ENCODE measurements around the gene PLA2G2D.
"Not testable (repeated sequence)": the region's sequence is repeated elsewhere in the genome, so short reads cannot be mapped to it uniquely, and the experiment has no call there.

The PLA2G2D gene

DNA sequence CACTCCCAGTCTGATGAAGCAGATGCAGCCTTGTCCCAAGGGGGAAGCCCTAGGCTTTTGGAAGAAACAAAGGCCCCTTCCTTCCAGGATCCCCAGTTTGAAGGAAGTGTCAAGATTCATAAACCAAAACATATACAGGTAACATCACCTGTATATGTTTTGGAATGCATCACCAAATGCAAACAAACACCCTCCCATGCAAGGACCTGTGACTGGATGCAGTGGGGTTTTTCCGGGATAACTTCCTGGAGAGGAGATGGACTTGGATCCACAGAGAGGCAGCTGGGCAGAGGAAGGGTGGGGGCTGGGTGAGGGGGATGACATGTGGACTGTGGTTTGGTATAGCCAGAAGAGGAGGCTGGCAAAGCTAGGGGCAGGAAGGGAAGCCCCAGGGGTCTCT is 18.3 kb upstream of the PLA2G2D start:
- Mint-ChIP-seq H3K9me3 (no peaks in the 10 kb centered on the region), H3K4me3 (no peak overlapping the region), H3K36me3 (ENCODE audit: low read depth) (no peaks in the 10 kb centered on the region), H3K4me1 (ENCODE audit: low read depth) (no peaks in the 10 kb centered on the region), H3K27ac (no peak overlapping the region), H3K27me3 (peaks cover 23% of the 10 kb centered on the region)
- intact Hi-C loops (cut with micrococcal nuclease) = no loop called here

GRCh38 chr1:20137055-20137454 is 17.7 kb upstream of the PLA2G2D start:
- Mint-ChIP-seq H3K4me3 (no peak overlapping the region), H3K36me3 (ENCODE audit: low read depth) (no peaks in the 10 kb centered on the region), H3K4me1 (ENCODE audit: low read depth) (no peaks in the 10 kb centered on the region), H3K27ac (no peak overlapping the region), H3K9me3 (no peaks in the 10 kb centered on the region), H3K27me3 (peaks cover 24% of the 10 kb centered on the region)
- intact Hi-C loops (cut with micrococcal nuclease) = no loop called here

DNA sequence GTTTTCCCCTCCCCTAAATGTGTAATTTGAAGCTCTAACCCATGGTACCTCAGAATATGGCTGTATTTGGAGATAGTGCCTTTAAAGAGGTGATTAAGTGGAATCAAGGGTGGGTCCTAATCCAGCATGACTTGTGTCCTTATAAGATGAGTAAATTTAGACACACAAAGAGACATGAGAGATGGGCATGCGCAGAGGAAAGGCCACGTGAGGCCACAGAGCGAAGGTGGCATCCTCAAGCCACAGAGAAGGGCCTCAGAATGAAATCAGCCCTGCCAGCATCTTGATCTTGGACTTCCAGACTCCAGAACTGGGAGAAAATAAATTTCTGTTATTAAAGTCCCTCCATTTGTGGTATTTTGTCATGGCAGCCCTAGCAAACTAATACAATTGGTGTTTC is 16.9 kb upstream of the PLA2G2D start:
- no peaks in the 10 kb centered on the region for H3K36me3 Mint-ChIP-seq (ENCODE audit: low read depth)
- no peaks in the 10 kb centered on the region for H3K4me1 Mint-ChIP-seq (ENCODE audit: low read depth)
- no peak overlapping the region for H3K27ac Mint-ChIP-seq
- intact Hi-C loops (cut with micrococcal nuclease) = no loop called here
- no peak overlapping the region for H3K4me3 Mint-ChIP-seq
- H3K27me3 Mint-ChIP-seq = peaks cover 27% of the 10 kb centered on the region
- no peaks in the 10 kb centered on the region for H3K9me3 Mint-ChIP-seq

DNA sequence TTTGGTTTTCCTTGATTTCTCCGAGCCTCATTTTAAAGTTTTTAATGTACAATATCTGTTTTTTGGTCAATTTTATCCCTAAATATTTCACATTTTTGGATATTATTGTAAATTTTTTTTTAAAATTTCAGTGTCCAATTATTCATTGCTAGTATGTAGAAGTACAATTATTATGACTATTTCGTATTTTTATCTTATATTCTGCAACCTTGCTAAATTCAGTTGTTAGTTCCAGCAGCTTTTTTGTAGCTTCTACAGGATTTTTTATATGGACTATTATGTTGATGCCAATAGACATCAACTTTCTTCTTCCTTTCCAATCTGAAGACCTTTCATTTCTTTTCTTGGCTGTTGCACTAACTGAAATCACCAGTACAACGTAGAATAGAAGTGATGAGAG is 15.7 kb upstream of the PLA2G2D start:
- Mint-ChIP-seq H3K27ac (no peak overlapping the region), H3K4me1 (ENCODE audit: low read depth) (no peaks in the 10 kb centered on the region), H3K4me3 (no peak overlapping the region), H3K9me3 (no peaks in the 10 kb centered on the region), H3K36me3 (ENCODE audit: low read depth) (no peaks in the 10 kb centered on the region), H3K27me3 (peaks cover 32% of the 10 kb centered on the region)
- intact Hi-C loops (cut with micrococcal nuclease) = no loop called here

DNA sequence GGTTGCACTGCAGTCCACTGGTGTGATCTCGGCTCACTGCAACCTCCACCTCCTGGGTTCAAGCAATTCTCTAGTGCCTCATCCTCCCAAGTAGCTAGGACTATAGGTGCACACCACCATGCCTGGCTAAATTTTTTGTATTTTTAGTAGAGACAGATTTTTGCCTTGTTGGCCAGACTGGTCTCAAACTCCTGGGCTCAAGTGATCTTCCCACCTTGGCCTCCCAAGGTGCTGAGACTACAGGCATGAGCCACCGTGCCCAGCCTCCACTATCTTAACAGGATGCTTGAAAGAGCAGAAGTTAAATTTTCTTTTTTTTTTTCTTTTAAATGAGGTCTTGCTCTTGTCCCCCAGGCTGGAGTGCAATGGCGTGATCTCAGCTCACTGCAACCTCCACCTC is 11.2 kb upstream of the PLA2G2D start:
- H3K27ac Mint-ChIP-seq; H3K36me3 Mint-ChIP-seq (ENCODE audit: low read depth); H3K4me3 Mint-ChIP-seq; intact Hi-C loops (cut with micrococcal nuclease); H3K9me3 Mint-ChIP-seq: not testable (repeated sequence)
- H3K4me1 Mint-ChIP-seq (ENCODE audit: low read depth) = peaks cover 20% of the 10 kb centered on the region
- H3K27me3 Mint-ChIP-seq = peaks cover 30% of the 10 kb centered on the region

DNA sequence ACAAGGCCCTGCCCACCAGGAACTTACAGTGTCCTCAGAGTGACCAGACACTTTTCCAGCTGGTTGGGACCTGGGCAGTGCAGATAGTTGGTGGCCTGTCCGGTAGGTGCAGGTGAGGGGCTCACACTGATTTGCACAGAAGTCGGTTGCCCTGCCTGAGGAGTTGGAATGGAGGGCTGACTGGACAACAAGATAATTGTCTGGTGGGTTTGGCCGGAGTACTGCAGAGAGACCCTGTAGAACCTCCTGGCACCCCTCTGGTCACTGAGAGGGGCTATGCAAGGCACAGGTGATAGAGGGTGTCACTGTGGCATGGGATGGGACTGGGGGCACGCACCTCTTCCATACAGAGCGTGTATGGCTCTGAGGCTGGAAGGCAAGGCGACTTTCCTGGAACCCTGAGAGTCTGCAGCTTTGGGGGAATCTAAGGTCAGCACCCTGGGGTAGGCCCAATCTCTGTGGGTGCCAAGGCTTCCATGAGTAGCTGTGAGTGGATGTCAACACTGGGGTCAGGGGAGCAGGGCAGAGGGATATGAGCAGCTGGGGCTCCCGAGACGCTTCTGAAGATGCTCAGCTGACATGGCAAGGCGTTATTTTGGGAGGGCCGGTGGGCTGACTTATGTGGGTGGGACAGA is 7.6 kb upstream of the PLA2G2D start:
- H3K9me3 Mint-ChIP-seq = no peaks in the 10 kb centered on the region
- intact Hi-C loops (cut with micrococcal nuclease) = no loop called here
- H3K4me1 Mint-ChIP-seq (ENCODE audit: low read depth) = peaks cover 41% of the 10 kb centered on the region
- H3K36me3 Mint-ChIP-seq (ENCODE audit: low read depth) = no peaks in the 10 kb centered on the region
- no peak overlapping the region for H3K27ac Mint-ChIP-seq
- peaks cover 29% of the 10 kb centered on the region for H3K27me3 Mint-ChIP-seq
- H3K4me3 Mint-ChIP-seq = no peak overlapping the region

GRCh38 chr1:20126041-20126805 is 6.9 kb upstream of the PLA2G2D start:
- intact Hi-C loops (cut with micrococcal nuclease) = no loop called here
- H3K27ac Mint-ChIP-seq = no peak overlapping the region
- H3K27me3 Mint-ChIP-seq = peaks cover 33% of the 10 kb centered on the region
- H3K9me3 Mint-ChIP-seq = no peaks in the 10 kb centered on the region
- no peaks in the 10 kb centered on the region for H3K36me3 Mint-ChIP-seq (ENCODE audit: low read depth)
- H3K4me3 Mint-ChIP-seq = no peak overlapping the region
- H3K4me1 Mint-ChIP-seq (ENCODE audit: low read depth) = peaks cover 43% of the 10 kb centered on the region

GRCh38 chr1:20125100-20125499 is 5.8 kb upstream of the PLA2G2D start:
- intact Hi-C loops (cut with micrococcal nuclease) = no loop called here
- H3K27me3 Mint-ChIP-seq = peaks cover 35% of the 10 kb centered on the region

DNA sequence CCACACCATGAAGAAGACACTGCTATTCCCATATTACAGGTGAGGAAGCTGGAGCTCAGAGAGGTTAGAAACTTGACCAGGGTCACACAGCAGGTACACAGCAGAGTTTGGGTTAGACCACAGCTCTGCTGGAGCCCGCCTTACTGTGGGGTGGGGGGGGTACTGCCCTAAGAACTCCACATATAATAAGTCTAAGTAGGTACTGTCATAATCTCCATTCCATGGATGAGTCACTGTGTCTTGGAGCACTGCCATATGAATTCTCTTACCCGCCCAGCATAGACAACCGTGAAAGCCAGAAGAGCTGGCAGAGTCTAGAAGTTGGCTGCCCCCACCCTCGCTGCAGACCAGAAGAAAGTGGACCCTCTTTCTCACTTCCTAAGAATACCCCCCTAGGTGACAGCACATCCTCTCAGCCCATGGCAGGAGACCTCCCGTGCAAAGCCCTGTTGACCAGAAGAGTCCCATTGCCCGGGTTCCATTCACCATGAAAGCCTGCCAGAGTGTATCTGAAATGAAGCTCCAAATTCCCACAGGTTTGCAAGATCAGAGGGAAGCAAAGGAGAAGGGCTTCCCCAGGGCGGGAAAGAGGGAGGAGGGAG is 5.2 kb upstream of the PLA2G2D start:
- Mint-ChIP-seq H3K27me3 (peaks cover 35% of the 10 kb centered on the region), H3K9me3 (no peaks in the 10 kb centered on the region), H3K27ac (peak overlapping the region; percentile 49), H3K36me3 (ENCODE audit: low read depth) (no peaks in the 10 kb centered on the region), H3K4me3 (no peak overlapping the region), H3K4me1 (ENCODE audit: low read depth) (peaks cover 51% of the 10 kb centered on the region)
- intact Hi-C loops (cut with micrococcal nuclease) = no loop called here

More at GRCh38 chr1:20125100-20125499, 5.8 kb upstream of the PLA2G2D start:
- H3K4me3 Mint-ChIP-seq = no peak overlapping the region
- peak overlapping the region; percentile 49 for H3K27ac Mint-ChIP-seq
- peaks cover 46% of the 10 kb centered on the region for H3K4me1 Mint-ChIP-seq (ENCODE audit: low read depth)
- no peaks in the 10 kb centered on the region for H3K36me3 Mint-ChIP-seq (ENCODE audit: low read depth)
- H3K9me3 Mint-ChIP-seq = no peaks in the 10 kb centered on the region

DNA sequence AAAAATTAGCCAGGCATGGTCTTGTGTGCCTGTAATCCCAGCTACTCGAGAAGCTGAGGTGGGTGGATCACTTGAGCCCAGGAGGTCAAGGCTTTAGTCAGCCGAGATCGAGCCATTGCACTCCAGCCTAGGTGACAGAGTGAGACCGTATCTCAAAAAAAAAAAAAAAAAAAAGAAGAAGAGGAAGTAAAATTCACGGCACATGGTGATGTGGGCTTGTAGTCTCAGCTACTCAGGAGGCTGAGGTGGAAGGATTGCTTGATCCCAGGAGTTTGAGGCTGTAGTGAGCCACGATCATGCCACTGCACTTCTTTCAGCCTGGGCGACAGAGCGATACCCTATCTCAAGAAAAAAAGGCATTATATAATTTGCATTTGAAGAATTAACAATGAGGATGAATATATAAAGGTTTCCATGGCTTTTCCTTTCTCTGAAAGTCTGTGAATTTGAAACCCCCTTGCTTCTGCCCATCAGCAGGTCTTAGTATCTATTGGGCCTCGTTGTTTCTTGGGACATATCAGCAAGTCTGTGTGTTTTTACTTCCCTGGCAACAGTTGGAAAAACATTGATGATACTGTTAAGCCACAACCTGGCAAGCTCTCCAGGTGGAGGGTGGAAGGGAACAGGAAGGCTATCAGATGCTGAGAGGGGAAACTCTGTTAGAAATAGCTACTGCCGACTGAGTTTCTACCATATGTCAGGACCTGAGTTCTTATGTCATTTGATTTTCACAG is 4.6 kb upstream of the PLA2G2D start:
- H3K9me3 Mint-ChIP-seq = no peaks in the 10 kb centered on the region
- H3K27me3 Mint-ChIP-seq = peaks cover 35% of the 10 kb centered on the region
- H3K4me3 Mint-ChIP-seq = no peak overlapping the region
- intact Hi-C loops (cut with micrococcal nuclease) = no loop called here
- no peaks in the 10 kb centered on the region for H3K36me3 Mint-ChIP-seq (ENCODE audit: low read depth)
- no peak overlapping the region for H3K27ac Mint-ChIP-seq
- H3K4me1 Mint-ChIP-seq (ENCODE audit: low read depth) = peaks cover 58% of the 10 kb centered on the region

GRCh38 chr1:20120796-20121195 is 1.5 kb upstream of the PLA2G2D start:
- no peak overlapping the region for H3K27ac Mint-ChIP-seq
- intact Hi-C loops (cut with micrococcal nuclease) = no loop called here
- H3K4me1 Mint-ChIP-seq (ENCODE audit: low read depth) = peaks cover 39% of the 10 kb centered on the region
- H3K36me3 Mint-ChIP-seq (ENCODE audit: low read depth) = no peaks in the 10 kb centered on the region
- no peaks in the 10 kb centered on the region for H3K9me3 Mint-ChIP-seq
- no peak overlapping the region for H3K4me3 Mint-ChIP-seq
- peaks cover 42% of the 10 kb centered on the region for H3K27me3 Mint-ChIP-seq

DNA sequence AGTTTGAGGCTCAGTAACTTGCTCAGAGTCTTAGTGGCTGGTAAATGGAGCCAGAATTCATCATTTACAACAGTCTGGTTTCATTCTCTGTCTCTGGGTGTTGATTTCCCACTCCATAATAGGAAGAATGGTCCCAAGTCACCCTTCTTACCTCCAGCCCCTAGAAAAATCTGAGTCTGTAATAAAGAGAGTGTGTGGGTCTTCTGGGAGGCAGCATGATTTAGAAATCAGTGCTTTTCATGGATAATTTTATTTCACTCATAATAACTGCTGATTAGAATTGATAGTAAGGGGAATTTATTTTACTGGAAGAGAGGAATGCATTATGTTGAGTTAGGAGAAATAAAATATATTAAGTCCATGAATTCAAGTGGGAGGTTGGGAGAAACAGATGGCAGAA is 2.1 kb downstream of the PLA2G2D start:
- Mint-ChIP-seq H3K9me3 (no peaks in the 10 kb centered on the region), H3K27me3 (peaks cover 48% of the 10 kb centered on the region), H3K36me3 (ENCODE audit: low read depth) (no peaks in the 10 kb centered on the region), H3K27ac (no peak overlapping the region), H3K4me1 (ENCODE audit: low read depth) (peaks cover 21% of the 10 kb centered on the region), H3K4me3 (no peak overlapping the region)
- intact Hi-C loops (cut with micrococcal nuclease) = no loop called here

- intact Hi-C loops (cut with micrococcal nuclease) = no loop called here
- H3K9me3 Mint-ChIP-seq = no peaks in the 10 kb centered on the region
- peaks cover 37% of the 10 kb centered on the region for H3K27me3 Mint-ChIP-seq
Observed at GRCh38 chr1:20115916-20116315, 3.4 kb downstream of the PLA2G2D start.

GRCh38 chr1:20115479-20115878 is 3.9 kb downstream of the PLA2G2D start:
- H3K4me3 Mint-ChIP-seq = no peak overlapping the region
- intact Hi-C loops (cut with micrococcal nuclease) = no loop called here

More at GRCh38 chr1:20115916-20116315, 3.4 kb downstream of the PLA2G2D start:
- H3K36me3 Mint-ChIP-seq (ENCODE audit: low read depth) = no peaks in the 10 kb centered on the region
- H3K4me3 Mint-ChIP-seq = no peak overlapping the region
- H3K4me1 Mint-ChIP-seq (ENCODE audit: low read depth) = peaks cover 16% of the 10 kb centered on the region
- H3K27ac Mint-ChIP-seq = no peak overlapping the region

More at GRCh38 chr1:20115479-20115878, 3.9 kb downstream of the PLA2G2D start:
- no peaks in the 10 kb centered on the region for H3K9me3 Mint-ChIP-seq
- H3K27ac Mint-ChIP-seq = no peak overlapping the region
- peaks cover 16% of the 10 kb centered on the region for H3K4me1 Mint-ChIP-seq (ENCODE audit: low read depth)
- H3K36me3 Mint-ChIP-seq (ENCODE audit: low read depth) = no peaks in the 10 kb centered on the region
- peaks cover 39% of the 10 kb centered on the region for H3K27me3 Mint-ChIP-seq
